Heart right ventricle (tissue), 16 donors: ENCODE results near the gene SP6. TPM values are rescaled to one million over a fixed set of nuclear protein-coding genes. Genes with fewer than 3 reads are reported as not detected.

Experiments
- ATAC-seq, 8 donors: fragments of 200-7000 bp; cut with Tn5 transposase; one replicate each; pipeline ENCODE4 v1.9.1; 2020; ENCODE audit warnings: mild to moderate bottlenecking in 8 of 8, moderate library complexity in 8 of 8, moderate number of reproducible peaks in 1 of 8
- DNase-seq, 2 donors: peaks; one replicate each; pipeline ENCODE4 v3.0.0-alpha.2; 2020
- H3K27ac ChIP-seq, 10 donors: fragments of 200-600 bp; sonication (generic) in 2 of 10; one replicate each; pipeline versions ENCODE4 v1.5.0 to v1.8.0; 2020 to 2022; ENCODE audit warnings: mild to moderate bottlenecking in 3 of 10
- H3K27me3 ChIP-seq, 7 donors: fragments of 200-600 bp; one replicate each; pipeline ENCODE4 v1.8.0; 2021 to 2022; ENCODE audit warnings: mild to moderate bottlenecking in 2 of 7
- H3K36me3 ChIP-seq, 9 donors: fragments of 200-600 bp; sonication (generic) in 1 of 9; one replicate each; pipeline versions ENCODE4 v1.5.0 to v1.8.0; 2020 to 2022; ENCODE audit warnings: mild to moderate bottlenecking in 2 of 9
- H3K4me1 ChIP-seq, 9 donors: fragments of 200-600 bp; sonication (generic) in 1 of 9; one replicate each; pipeline versions ENCODE4 v1.5.0 to v1.8.0; 2020 to 2022; ENCODE audit warnings: mild to moderate bottlenecking in 4 of 9
- H3K4me3 ChIP-seq, 10 donors: fragments of 200-600 bp; sonication (generic) in 2 of 10; one replicate each; pipeline versions ENCODE4 v1.5.0 to v1.8.0; 2020 to 2022; ENCODE audit warnings: mild to moderate bottlenecking in 7 of 10, moderate library complexity in 2 of 10
- H3K9me3 ChIP-seq, 11 donors: fragments of 200-600 bp in 10 of 11; sonication (generic) in 2 of 11; one replicate each; pipeline versions ENCODE4 v1.5.0 to v1.8.0; 2013 to 2022; ENCODE audit warnings: mild to moderate bottlenecking in 2 of 11, control low read depth in 1 of 11, moderate library complexity in 1 of 11
- CTCF ChIP-seq, 9 donors: fragments of 200-600 bp; sonication (generic) in 2 of 9; IDR thresholded peaks; one replicate each; pipeline versions ENCODE4 v1.5.0 to v1.8.0; 2021 to 2022; ENCODE audit warnings: antibody characterized with exemption in 9 of 9, mild to moderate bottlenecking in 5 of 9, moderate library complexity in 1 of 9
- WGBS, 2 donors: extraction: QIAGEN DNeasy Blood & Tissue Kit; methylation state at CpG; one replicate each; pipeline ENCODE4 v1.1.7; 2013; ENCODE audit warnings: inconsistent platforms in 1 of 2; 5-methylcytosine and 5-hydroxymethylcytosine counted together
- intact Hi-C, 10 donors: fragments of 100-400 bp; cut with DNase I; formaldehyde crosslinking; loops; one replicate each; pipeline versions ENCODE4 v1.11.1 to v1.14.2; 2022
- polyA plus RNA-seq, 2 donors: library from polyadenylated mRNA; stranded (reverse); fragments of 200-250 nt; gene quantifications; one replicate each; pipeline ENCODE4 v1.2.3, GENCODE V29; 2013
- total RNA-seq, 10 donors: library from RNA; stranded (reverse); fragmentation: NEBNext Ultra II Directional in 3 of 10; extraction: Animal tissue kit (Norgen Biotek cat#: 25700) in 3 of 10; gene quantifications; one replicate each; pipeline versions ENCODE4 v1.2.1 to v1.2.4, GENCODE V29; 2021 to 2023
- donor health status: Arrhythmogenic right ventricular cardiomyopathy.
- donor health status: ischemic (EF 13 %, LVEDD 7.1; RV severe dilation, severe dysfunction).
- donor health status: healthy with polysubstance abuse.
- donor health status: DM: no; HTN: yes; CAD: no.
- donor health status: DM: no; HTN: no; CAD: no.
- donor health status: ischemic (EF 25% LVEDD 6.9; RV normal size, moderate dysfunction).
- donor health status: ischemic (EF 25% LVEDD 5.7; RV mildly dilated, moderate dysfunction).
- donor health status: healthy.
- donor health status: DM: yes; HTN: yes; CAD: no.
- donor health status: Ischemic cardiomyopathy.
- donor health status: ischemic (EF 35%, LVEDD 5.7; RV mildly dilated, moderate dysfunction).
- donor health status: nonischemic (EF 11% LVEDD 7.7; RV severe dilation, severe dysfunction).
- donor health status: DM: yes; HTN: yes; CAD: no.
- donor health status: PGD.
- donor health status: ischemic (EF 29% LVEDD 5.4; RV normal size, mild dysfunction).
- donor health status: nonischemic (EF 23%, LVEDD 6.1; RV moderate dilation, normal function).

Gene SP6
- total and polyA plus RNA-seq, 12 donors = 0.05 to 1.9 (median 0.23) TPM

GRCh38 chr17:47896672-47897490 is 45.9 kb upstream of the SP6 start:
- DNase-seq (no peak), ATAC-seq (peak in 1 of 8 donors; percentile 0)
- no peaks in the 10 kb centered on the region for H3K27me3 ChIP-seq
- H3K27ac ChIP-seq = peak overlapping the region; percentile 96 to 100 (median 99)
- peak overlapping the region; percentile 51 to 98 (median 75) for H3K4me3 ChIP-seq
- WGBS, 2 donors = 2% methylated on average over 22 of the region's 22 CpGs
- intact Hi-C loops = loop anchor here in 9 of 10 donors (1.0 to 10.0 kb wide), 6 partner anchors 44 to 74 kb away; partner anchors contain the start of genes PNPO (in 3 of the 9) and CDK5RAP3 (in 2 of the 9)
- H3K4me1 ChIP-seq = peaks cover 10 to 66% (median 60%) of the 10 kb centered on the region in 9 donors
- peaks cover 0 to 11% (median 0%) of the 10 kb centered on the region in 9 donors for H3K36me3 ChIP-seq
- TF ChIP-seq CTCF (IDR thresholded peaks at IDR 0.05) = peak in 1 of 9 donors; percentile 3
- no peaks in the 10 kb centered on the region for H3K9me3 ChIP-seq

GRCh38 chr17:47895856-47896671 is 45.1 kb upstream of the SP6 start, which contains the start of gene SP2:
TSS of gene SP2 (plus strand) at chr17:47896236. CDS start at chr17:47896287, 51 bp downstream.
- Histone ChIP-seq H3K27ac (peak within 1 kb of the TSS; percentile 96 to 100 (median 99)), H3K4me3 (peak within 1 kb of the TSS; percentile 53 to 98 (median 80)), H3K27me3 (no peaks in the 10 kb centered on the region), H3K4me1 (peaks cover 10 to 58% (median 53%) of the 10 kb centered on the region in 9 donors), H3K36me3 (peaks cover 0 to 11% (median 0%) of the 10 kb centered on the region in 9 donors), H3K9me3 (no peaks in the 10 kb centered on the region)
- peak in 5 of 9 donors; percentile 13 to 47 (median 30) for TF ChIP-seq CTCF (IDR thresholded peaks at IDR 0.05)
- 0 to 1% methylated on average over 63 to 70 of the region's 70 CpGs for WGBS, 2 donors
- intact Hi-C loops = loop anchor here in 9 of 10 donors (1.0 to 10.0 kb wide), 7 partner anchors 45 to 75 kb away; partner anchors contain the start of genes CDK5RAP3 (in 3 of the 9) and PNPO (in 3 of the 9)
- ATAC-seq (peak; percentile 93 to 96 (median 96)), DNase-seq (peak; percentile 98 to 100)

- ATAC-seq (peak in 3 of 8 donors; percentile 0 to 7 (median 1)), DNase-seq (no peak)
- intact Hi-C loops = loop anchor here in 6 of 10 donors (2.0 to 10.0 kb wide), 5 partner anchors 47 to 75 kb away; partner anchors contain the start of genes PNPO (in 2 of the 6) and CDK5RAP3 (in 1 of the 6)
- Histone ChIP-seq H3K9me3 (no peaks in the 10 kb centered on the region), H3K4me3 (peak overlapping the region; percentile 53 to 98 (median 74)), H3K27me3 (no peaks in the 10 kb centered on the region), H3K27ac (peak overlapping the region; percentile 77 to 100 (median 90)), H3K4me1 (peaks cover 9 to 52% (median 46%) of the 10 kb centered on the region in 9 donors), H3K36me3 (peaks cover 0 to 11% (median 0%) of the 10 kb centered on the region in 9 donors)
- no peak for TF ChIP-seq CTCF (IDR thresholded peaks at IDR 0.05)
- WGBS, 2 donors = 0% methylated on average over 25 of the region's 25 CpGs
These were observed 44.4 kb upstream of the SP6 start for GRCh38 chr17:47895347-47895855.
